OCI-LY1 (cell line): Measurements from ENCODE around the gene RGS11.
"Not testable (repeated sequence)": the region's sequence is repeated elsewhere in the genome, so short reads cannot be mapped to it uniquely, and the experiment has no call there.

Source experiments
- H2AFZ ChIP-seq: fragments of 200-600 bp; sonication (generic), shearing (Covaris generic); 2 replicates; pipeline ENCODE4 v1.6.0; 2014; ENCODE audit warnings: antibody characterized with exemption, mild to moderate bottlenecking, low read length
- H3F3A ChIP-seq: fragments of 200-600 bp; sonication (generic), shearing (Covaris generic); 2 replicates; pipeline ENCODE4 v1.6.0; 2014; ENCODE audit warnings: mild to moderate bottlenecking, antibody characterized with exemption, low read length, moderate library complexity; ENCODE audit not compliant: insufficient read depth
- H3K27ac ChIP-seq: fragments of 200-600 bp; sonication (generic); 2 replicates; pipeline ENCODE4 v1.5.1; 2014; ENCODE audit warnings: low read length, mixed run types, mild to moderate bottlenecking, low read depth; ENCODE audit not compliant: poor library complexity, severe bottlenecking
- H3K27me3 ChIP-seq: fragments of 200-600 bp; sonication (generic); 2 replicates; pipeline ENCODE4 v1.6.0; 2014; ENCODE audit warnings: antibody characterized with exemption, mild to moderate bottlenecking, low read length, moderate library complexity; ENCODE audit not compliant: insufficient read depth
- H3K36me3 ChIP-seq: fragments of 200-600 bp; sonication (generic); 2 replicates; pipeline ENCODE4 v1.6.1; 2014; ENCODE audit warnings: mild to moderate bottlenecking, antibody characterized with exemption, low read length, moderate library complexity, mixed read lengths; ENCODE audit not compliant: insufficient read depth
- H3K4me1 ChIP-seq: fragments of 200-600 bp; sonication (generic); 2 replicates; pipeline ENCODE4 v1.5.1; 2014; ENCODE audit warnings: mild to moderate bottlenecking, low read length, moderate library complexity; ENCODE audit not compliant: insufficient read depth, severe bottlenecking
- H3K4me2 ChIP-seq: fragments of 200-600 bp; sonication (generic), shearing (Covaris generic); 2 replicates; pipeline ENCODE4 v1.6.1; 2014; ENCODE audit warnings: low read length
- H3K4me3 ChIP-seq: fragments of 200-600 bp; sonication (generic); 2 replicates; pipeline ENCODE4 v1.5.1; 2014; ENCODE audit warnings: low read length, low read depth, mild to moderate bottlenecking, mixed read lengths; ENCODE audit not compliant: poor library complexity, severe bottlenecking
- H3K79me2 ChIP-seq: fragments of 200-600 bp; shearing (Covaris generic); 2 replicates; pipeline ENCODE4 v1.6.1; 2016; ENCODE audit warnings: mixed run types, low read length, mixed read lengths; ENCODE audit not compliant: insufficient read depth
- H3K9ac ChIP-seq: fragments of 200-600 bp; sonication (generic), shearing (Covaris generic); 2 replicates; pipeline ENCODE4 v1.6.1; 2014; ENCODE audit warnings: mild to moderate bottlenecking, low read length, mixed read lengths
- H3K9me2 ChIP-seq: fragments of 200-600 bp; sonication (generic), shearing (Covaris generic); 2 replicates; pipeline ENCODE4 v1.6.1; 2014; ENCODE audit warnings: low read depth, mild to moderate bottlenecking, low read length, mixed read lengths
- H3K9me3 ChIP-seq: fragments of 200-600 bp; shearing (Covaris generic); 2 replicates; pipeline ENCODE4 v1.6.1; 2014; ENCODE audit warnings: low read length, mixed read lengths
- H4K20me1 ChIP-seq: fragments of 200-600 bp; sonication (generic), shearing (Covaris generic); 2 replicates; pipeline ENCODE4 v1.6.0; 2016; ENCODE audit warnings: mild to moderate bottlenecking, low read length; ENCODE audit not compliant: insufficient read depth
- CTCF ChIP-seq: fragments of 200-600 bp; sonication (generic), shearing (Covaris generic); IDR thresholded peaks from 2 replicates; pipeline ENCODE4 v1.5.1; 2017; ENCODE audit warnings: mild to moderate bottlenecking, antibody characterized with exemption, low read length, moderate library complexity, mixed read lengths
- EZH2 ChIP-seq: fragments of 200-600 bp; sonication (generic), shearing (Covaris generic); IDR thresholded peaks from 2 replicates; pipeline ENCODE4 v1.8.0; 2017; ENCODE audit warnings: borderline replicate concordance, mixed run types, mild to moderate bottlenecking, antibody characterized with exemption, low read length, moderate library complexity, mixed read lengths

Gene RGS11

GRCh38 chr16:239948-240277 lies 35.8 kb downstream of the RGS11 start:
- peaks cover 20% of the 10 kb centered on the region for H3K4me1 ChIP-seq
- no peaks in the 10 kb centered on the region for H3F3A ChIP-seq
- no peak overlapping the region for H3K4me3 ChIP-seq
- peak overlapping the region; percentile 53 for H3K27ac ChIP-seq
- H3K9me2 ChIP-seq, result no peaks in the 10 kb centered on the region
- H3K79me2 ChIP-seq, result peaks cover 5% of the 10 kb centered on the region; the same call in 1 of the 2 replicates
- H3K27me3 ChIP-seq, result no peaks in the 10 kb centered on the region
- no peak overlapping the region for H3K9ac ChIP-seq
- H3K4me2 ChIP-seq, result no peak overlapping the region
- H3K9me3 ChIP-seq, result no peaks in the 10 kb centered on the region
- H3K36me3 ChIP-seq, result peaks cover 5% of the 10 kb centered on the region; the same call in 1 of the 2 replicates
- no peak overlapping the region for H2AFZ ChIP-seq
- no peak for TF ChIP-seq CTCF
- no peak for TF ChIP-seq EZH2
- H4K20me1 ChIP-seq, result no peaks in the 10 kb centered on the region

- no peaks in the 10 kb centered on the region for H3K27me3 ChIP-seq
- H2AFZ ChIP-seq, result no peak within 1 kb of the TSS
Measured at GRCh38 chr16:234468-235305, 41.1 kb downstream of the RGS11 start, which contains the start of gene FAM234A. FAM234A (plus strand) TSS chr16:234821; CDS start chr16:254414, 19,593 bp downstream.

GRCh38 chr16:230949-231348 lies 44.8 kb downstream of the RGS11 start:
- TF ChIP-seq EZH2, result no peak
- TF ChIP-seq CTCF, result no peak
- no peaks in the 10 kb centered on the region for H4K20me1 ChIP-seq
- no peak overlapping the region for H3K4me3 ChIP-seq
- peaks cover 29% of the 10 kb centered on the region for H3K79me2 ChIP-seq
- no peaks in the 10 kb centered on the region for H3K9me2 ChIP-seq
- no peak overlapping the region for H2AFZ ChIP-seq
- H3K27ac ChIP-seq, result no peak overlapping the region
- peaks cover 34% of the 10 kb centered on the region for H3K4me1 ChIP-seq
- H3K4me2 ChIP-seq, result no peak overlapping the region
- H3K9me3 ChIP-seq, result no peaks in the 10 kb centered on the region
- no peaks in the 10 kb centered on the region for H3F3A ChIP-seq
- H3K27me3 ChIP-seq, result no peaks in the 10 kb centered on the region
- peaks cover 22% of the 10 kb centered on the region for H3K36me3 ChIP-seq
- no peak overlapping the region for H3K9ac ChIP-seq

More at GRCh38 chr16:234468-235305, 41.1 kb downstream of the RGS11 start, which contains the start of gene FAM234A:
- H3K4me2 ChIP-seq, result peak within 1 kb of the TSS; percentile 89
- peak within 1 kb of the TSS; percentile 85 for H3K9ac ChIP-seq
- no peaks in the 10 kb centered on the region for H3F3A ChIP-seq
- no peaks in the 10 kb centered on the region for H4K20me1 ChIP-seq
- H3K27ac ChIP-seq, result peak within 1 kb of the TSS; percentile 71
- no peaks in the 10 kb centered on the region for H3K9me3 ChIP-seq
- H3K9me2 ChIP-seq, result no peaks in the 10 kb centered on the region
- H3K79me2 ChIP-seq, result no peaks in the 10 kb centered on the region
- no peaks in the 10 kb centered on the region for H3K36me3 ChIP-seq
- no peak for TF ChIP-seq EZH2
- TF ChIP-seq CTCF, result peak; percentile 59
- H3K4me1 ChIP-seq, result peaks cover 16% of the 10 kb centered on the region
- peak within 1 kb of the TSS; percentile 82 for H3K4me3 ChIP-seq

- H2AFZ ChIP-seq, H3F3A ChIP-seq: not testable (repeated sequence)
- H3K4me1 ChIP-seq, result peaks cover 31% of the 10 kb centered on the region
Measured at GRCh38 chr16:230351-230750, 45.4 kb downstream of the RGS11 start.

More at GRCh38 chr16:230351-230750, 45.4 kb downstream of the RGS11 start:
- H3K9ac ChIP-seq, H3K4me3 ChIP-seq, H3K4me2 ChIP-seq, H3K9me3 ChIP-seq, H3K9me2 ChIP-seq, H3K27me3 ChIP-seq, H4K20me1 ChIP-seq, H3K27ac ChIP-seq: not testable (repeated sequence)
- Histone ChIP-seq H3K36me3 (peaks cover 28% of the 10 kb centered on the region), H3K79me2 (peaks cover 32% of the 10 kb centered on the region)
